HTR-8/SVneo (cell line): ENCODE measurements around the gene POC5.

Experiments used
- DNase-seq: peaks from one replicate; pipeline ENCODE4 v3.0.0; 2011; ENCODE audit warnings: low spot score, mixed read lengths; ENCODE audit not compliant: insufficient read length
- FAIRE-seq: peaks from 2 replicates; lab custom pipeline; 2011; peaks lifted over from hg19 to GRCh38; lab: Jason Lieb, UNC

Gene POC5

GRCh38 chr5:75663579-75664284 is 53.5 kb downstream of the POC5 start:
- no peak for DNase-seq
- FAIRE-seq, result no peak

GRCh38 chr5:75662061-75662460 is 55.2 kb downstream of the POC5 start:
- FAIRE-seq (no peak), DNase-seq (no peak)

- DNase-seq, result no peak
- FAIRE-seq, result no peak
Observed at GRCh38 chr5:75660678-75661465, 56.4 kb downstream of the POC5 start.

- FAIRE-seq, result no peak
Observed at GRCh38 chr5:75659791-75660450, 57.3 kb downstream of the POC5 start.

GRCh38 chr5:75656311-75657003 is 60.8 kb downstream of the POC5 start:
- FAIRE-seq (no peak), DNase-seq (peak; percentile 37)

More at GRCh38 chr5:75659791-75660450, 57.3 kb downstream of the POC5 start:
- no peak for DNase-seq

GRCh38 chr5:75654693-75655295 is 62.4 kb downstream of the POC5 start:
- DNase-seq (no peak), FAIRE-seq (no peak)

- DNase-seq (no peak), FAIRE-seq (no peak)
Observed at GRCh38 chr5:75653521-75653920, 63.7 kb downstream of the POC5 start.

- FAIRE-seq (no peak), DNase-seq (no peak)
Observed at GRCh38 chr5:75651575-75652238, 65.5 kb downstream of the POC5 start.

- DNase-seq, result no peak
- FAIRE-seq, result no peak
Observed at GRCh38 chr5:75648712-75649111, 68.5 kb downstream of the POC5 start.

- FAIRE-seq, result no peak
- no peak for DNase-seq
Observed at GRCh38 chr5:75640826-75641225, 76.4 kb downstream of the POC5 start.

- peak; percentile 16 for FAIRE-seq
- DNase-seq, result peak; percentile 63
Observed at GRCh38 chr5:75640395-75640794, 76.8 kb downstream of the POC5 start.

GRCh38 chr5:75639535-75640311 is 77.5 kb downstream of the POC5 start:
- no peak for FAIRE-seq

GRCh38 chr5:75637949-75638348 is 79.3 kb downstream of the POC5 start:
- no peak for FAIRE-seq

More at GRCh38 chr5:75639535-75640311, 77.5 kb downstream of the POC5 start:
- no peak for DNase-seq

GRCh38 chr5:75632321-75632720 is 84.9 kb downstream of the POC5 start:
- FAIRE-seq, result no peak

More at GRCh38 chr5:75637949-75638348, 79.3 kb downstream of the POC5 start:
- no peak for DNase-seq

GRCh38 chr5:75630875-75631274 is 86.4 kb downstream of the POC5 start:
- no peak for FAIRE-seq
- DNase-seq, result no peak

More at GRCh38 chr5:75632321-75632720, 84.9 kb downstream of the POC5 start:
- no peak for DNase-seq

- FAIRE-seq (no peak), DNase-seq (no peak)
Observed at GRCh38 chr5:75627801-75628200, 89.4 kb downstream of the POC5 start.

- FAIRE-seq (no peak), DNase-seq (no peak)
Observed at GRCh38 chr5:75626959-75627358, 90.3 kb downstream of the POC5 start.
